ENCODE measurements around the gene FUZ.

GRCh38 chr19:49807058-49807903, 5.8 kb downstream of the FUZ start:
- TF ChIP-seq CHD2 (IDR thresholded peaks at IDR 0.05; ENCODE audit: low read length, partially characterized antibody) (no peak), TCF12 (IDR thresholded peaks at IDR 0.05) (no peak), EZH2phosphoT487 (IDR thresholded peaks at IDR 0.05; ENCODE audit: borderline replicate concordance, low read depth) (no peak), RXRA (IDR thresholded peaks at IDR 0.05; ENCODE audit: borderline replicate concordance, low read depth) (no peak), RFX5 (IDR thresholded peaks at IDR 0.05; ENCODE audit: low read length) (no peak), POLR2AphosphoS5 (IDR thresholded peaks at IDR 0.05; ENCODE audit: low read depth, low read length) (no peak), TAF1 (IDR thresholded peaks at IDR 0.05; ENCODE audit: borderline replicate concordance, low read depth, low read length) (no peak), FOXJ3 (CRISPR knock-in tag; IDR thresholded peaks at IDR 0.05) (no peak), GABPA (IDR thresholded peaks at IDR 0.05; ENCODE audit: low read depth) (no peak), MXI1 (IDR thresholded peaks at IDR 0.05; ENCODE audit: low read depth, low read length) (no peak)
- TF ChIP-seq, protein P1, sequence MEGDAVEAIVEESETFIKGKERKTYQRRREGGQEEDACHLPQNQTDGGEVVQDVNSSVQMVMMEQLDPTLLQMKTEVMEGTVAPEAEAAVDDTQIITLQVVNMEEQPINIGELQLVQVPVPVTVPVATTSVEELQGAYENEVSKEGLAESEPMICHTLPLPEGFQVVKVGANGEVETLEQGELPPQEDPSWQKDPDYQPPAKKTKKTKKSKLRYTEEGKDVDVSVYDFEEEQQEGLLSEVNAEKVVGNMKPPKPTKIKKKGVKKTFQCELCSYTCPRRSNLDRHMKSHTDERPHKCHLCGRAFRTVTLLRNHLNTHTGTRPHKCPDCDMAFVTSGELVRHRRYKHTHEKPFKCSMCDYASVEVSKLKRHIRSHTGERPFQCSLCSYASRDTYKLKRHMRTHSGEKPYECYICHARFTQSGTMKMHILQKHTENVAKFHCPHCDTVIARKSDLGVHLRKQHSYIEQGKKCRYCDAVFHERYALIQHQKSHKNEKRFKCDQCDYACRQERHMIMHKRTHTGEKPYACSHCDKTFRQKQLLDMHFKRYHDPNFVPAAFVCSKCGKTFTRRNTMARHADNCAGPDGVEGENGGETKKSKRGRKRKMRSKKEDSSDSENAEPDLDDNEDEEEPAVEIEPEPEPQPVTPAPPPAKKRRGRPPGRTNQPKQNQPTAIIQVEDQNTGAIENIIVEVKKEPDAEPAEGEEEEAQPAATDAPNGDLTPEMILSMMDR (IDR thresholded peaks at IDR 0.05) = no peak
- TF ChIP-seq, protein P2, sequence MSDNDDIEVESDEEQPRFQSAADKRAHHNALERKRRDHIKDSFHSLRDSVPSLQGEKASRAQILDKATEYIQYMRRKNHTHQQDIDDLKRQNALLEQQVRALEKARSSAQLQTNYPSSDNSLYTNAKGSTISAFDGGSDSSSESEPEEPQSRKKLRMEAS (IDR thresholded peaks at IDR 0.05; ENCODE audit: low read depth) = no peak

All from SK-N-SH (cell line).